Rectal smooth muscle tissue (tissue), 1 donor: Measurements from ENCODE around the gene DCAF17.

ENCODE experiments used
- H3K27ac ChIP-seq: one replicate; pipeline ENCODE4 v1.7.0; 2013; ENCODE audit warnings: low read depth, low read length, inconsistent platforms
- H3K27me3 ChIP-seq: one replicate; pipeline ENCODE4 v1.7.0; 2013; ENCODE audit warnings: low read length; ENCODE audit not compliant: control insufficient read depth, insufficient read depth
- H3K36me3 ChIP-seq: one replicate; pipeline ENCODE4 v1.7.0; 2013; ENCODE audit warnings: low read length; ENCODE audit not compliant: control insufficient read depth, insufficient read depth
- H3K4me1 ChIP-seq: one replicate; pipeline ENCODE4 v1.7.0; 2013; ENCODE audit warnings: low read length; ENCODE audit not compliant: control insufficient read depth, insufficient read depth
- H3K4me3 ChIP-seq: one replicate; pipeline ENCODE4 v1.7.0; 2013; ENCODE audit warnings: low read length
- H3K9ac ChIP-seq: one replicate; pipeline ENCODE4 v1.7.0; 2013; ENCODE audit warnings: low read length

The DCAF17 gene

GRCh38 chr2:171433763-171434012 is 338 bp upstream of the DCAF17 start, which contains the start of gene METTL8:
METTL8 (minus strand) TSS chr2:171433990; CDS start chr2:171392185, 41,805 bp downstream.
- H3K4me3 ChIP-seq: peak within 1 kb of the TSS; percentile 95
- H3K9ac ChIP-seq: peak within 1 kb of the TSS; percentile 91
- H3K36me3 ChIP-seq: no peaks in the 10 kb centered on the region
- H3K27ac ChIP-seq: peak within 1 kb of the TSS; percentile 93
- peaks cover 17% of the 10 kb centered on the region for H3K4me1 ChIP-seq
- H3K27me3 ChIP-seq: no peaks in the 10 kb centered on the region

- Histone ChIP-seq H3K9ac (no peak overlapping the region), H3K4me3 (no peak overlapping the region), H3K36me3 (no peaks in the 10 kb centered on the region), H3K27ac (no peak overlapping the region), H3K4me1 (peaks cover 11% of the 10 kb centered on the region), H3K27me3 (no peaks in the 10 kb centered on the region)
These were observed 2.3 kb downstream of the DCAF17 start for GRCh38 chr2:171436307-171436706.

DNA sequence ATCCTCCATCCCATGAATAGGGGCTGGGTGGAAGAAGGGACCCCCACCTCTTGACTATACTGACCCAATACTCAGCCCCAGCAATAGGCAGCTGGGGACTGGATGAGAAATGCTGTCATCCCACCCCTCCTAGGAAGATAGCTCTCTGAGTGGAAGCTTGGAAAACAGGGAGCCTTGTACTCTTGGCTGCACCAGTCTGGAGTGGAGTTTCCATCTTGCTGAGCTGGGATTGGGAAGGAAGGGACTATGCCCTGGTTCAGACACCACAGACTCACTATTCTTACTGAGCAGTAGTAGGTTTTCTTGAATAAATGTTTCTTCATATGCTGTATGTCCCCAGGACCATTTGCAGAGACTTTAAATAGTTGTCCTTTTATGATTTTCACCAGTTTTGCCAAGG is 7.4 kb downstream of the DCAF17 start:
- H3K4me3 ChIP-seq: no peak overlapping the region
- H3K27me3 ChIP-seq: no peaks in the 10 kb centered on the region
- H3K4me1 ChIP-seq: no peaks in the 10 kb centered on the region
- no peak overlapping the region for H3K9ac ChIP-seq
- no peak overlapping the region for H3K27ac ChIP-seq
- H3K36me3 ChIP-seq: no peaks in the 10 kb centered on the region

- H3K9ac ChIP-seq: no peak overlapping the region
- no peaks in the 10 kb centered on the region for H3K27me3 ChIP-seq
- no peaks in the 10 kb centered on the region for H3K4me1 ChIP-seq
- peaks cover 12% of the 10 kb centered on the region for H3K36me3 ChIP-seq
- no peak overlapping the region for H3K4me3 ChIP-seq
- no peak overlapping the region for H3K27ac ChIP-seq
These were observed 13.6 kb downstream of the DCAF17 start for GRCh38 chr2:171447675-171448074.

GRCh38 chr2:171451074-171451473 is 17.0 kb downstream of the DCAF17 start:
- peaks cover 12% of the 10 kb centered on the region for H3K36me3 ChIP-seq
- H3K4me3 ChIP-seq: no peak overlapping the region
- no peak overlapping the region for H3K9ac ChIP-seq
- no peaks in the 10 kb centered on the region for H3K4me1 ChIP-seq
- no peaks in the 10 kb centered on the region for H3K27me3 ChIP-seq
- no peak overlapping the region for H3K27ac ChIP-seq

DNA sequence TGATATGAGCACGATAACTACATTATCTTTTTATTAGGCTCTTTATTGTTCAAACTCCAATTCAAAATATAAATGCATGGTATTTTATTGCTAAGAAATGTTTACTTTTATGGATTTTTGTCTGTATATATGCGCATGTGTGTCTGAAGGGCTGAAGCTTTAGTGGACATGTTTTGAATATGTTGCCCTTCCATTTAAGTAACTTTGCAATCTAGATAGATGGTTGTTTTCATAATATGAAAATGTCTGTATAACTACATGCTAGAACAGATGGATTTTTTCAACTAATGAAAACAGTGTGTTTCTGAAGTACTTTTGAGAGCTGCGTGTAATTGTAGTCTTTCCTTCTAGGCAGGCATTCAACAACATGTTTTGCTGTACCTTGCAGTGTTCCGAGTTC is 18.7 kb downstream of the DCAF17 start:
- Histone ChIP-seq H3K4me1 (no peaks in the 10 kb centered on the region), H3K27me3 (no peaks in the 10 kb centered on the region), H3K27ac (no peak overlapping the region), H3K9ac (no peak overlapping the region), H3K36me3 (peaks cover 8% of the 10 kb centered on the region), H3K4me3 (no peak overlapping the region)

DNA sequence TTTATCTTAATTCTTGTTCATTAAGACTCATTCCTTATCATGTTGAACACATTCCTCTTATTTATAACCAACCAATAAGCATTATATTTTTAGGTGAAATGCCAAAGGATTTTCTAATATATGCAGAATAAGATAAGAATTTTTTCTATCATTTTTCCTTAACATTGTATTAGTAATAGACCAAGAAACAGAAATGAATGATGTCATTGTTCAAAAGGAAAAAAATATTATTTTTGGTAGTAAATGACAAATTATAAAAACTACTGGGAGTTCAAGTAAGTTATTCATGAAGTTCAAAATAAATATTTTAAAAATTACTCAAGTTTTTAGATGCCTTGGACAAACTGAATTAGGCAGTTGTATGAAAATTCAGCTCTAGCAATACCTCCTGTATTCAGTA is 25.5 kb downstream of the DCAF17 start:
- H3K27ac ChIP-seq: no peak overlapping the region
- H3K4me3 ChIP-seq: no peak overlapping the region
- no peaks in the 10 kb centered on the region for H3K27me3 ChIP-seq
- H3K9ac ChIP-seq: no peak overlapping the region
- no peaks in the 10 kb centered on the region for H3K4me1 ChIP-seq
- peaks cover 2% of the 10 kb centered on the region for H3K36me3 ChIP-seq

- Histone ChIP-seq H3K9ac (no peak overlapping the region), H3K36me3 (peaks cover 2% of the 10 kb centered on the region), H3K4me1 (no peaks in the 10 kb centered on the region), H3K27me3 (no peaks in the 10 kb centered on the region), H3K27ac (no peak overlapping the region), H3K4me3 (no peak overlapping the region)
These were observed 26.5 kb downstream of the DCAF17 start for GRCh38 chr2:171460537-171460936.

DNA sequence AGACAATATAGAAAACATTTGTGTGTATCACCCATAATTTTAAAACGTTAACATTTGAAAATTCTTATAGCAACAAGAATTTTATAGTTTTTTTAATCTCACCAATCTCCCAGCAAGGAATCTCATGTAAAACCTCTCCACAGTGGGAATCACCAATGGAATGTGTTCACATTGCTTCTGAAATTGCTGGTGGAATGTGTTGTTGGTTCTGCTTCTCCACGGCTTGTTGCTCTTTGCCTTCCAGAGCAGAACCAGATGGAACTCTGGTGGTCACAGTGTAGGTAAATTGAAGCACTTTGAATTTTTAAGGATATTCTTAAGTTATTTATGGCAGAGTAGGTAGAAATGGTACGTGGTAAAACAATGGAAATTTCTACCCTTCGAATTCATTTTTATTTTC is 35.1 kb downstream of the DCAF17 start:
- H3K36me3 ChIP-seq: peaks cover 11% of the 10 kb centered on the region
- no peak overlapping the region for H3K9ac ChIP-seq
- no peak overlapping the region for H3K4me3 ChIP-seq
- no peaks in the 10 kb centered on the region for H3K4me1 ChIP-seq
- H3K27me3 ChIP-seq: no peaks in the 10 kb centered on the region
- no peak overlapping the region for H3K27ac ChIP-seq

DNA sequence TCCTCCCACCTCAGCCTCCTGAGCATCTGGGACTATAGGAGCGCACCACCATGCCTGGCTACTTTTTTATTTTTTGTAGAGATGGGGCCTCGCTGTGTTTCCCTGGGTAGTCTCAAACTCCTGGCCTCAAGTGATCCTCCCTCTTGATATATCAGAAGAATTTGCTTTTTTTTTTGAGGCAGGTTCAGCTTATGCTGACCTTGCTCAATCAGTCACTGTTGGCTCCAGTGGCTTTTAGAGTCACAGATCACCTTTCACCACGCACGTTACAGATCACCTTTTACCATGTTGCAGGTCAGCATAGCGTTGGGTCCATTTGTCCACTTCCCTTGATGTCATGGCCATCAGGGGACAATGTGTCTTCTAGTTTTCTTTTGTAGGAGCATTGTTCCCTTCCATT is 36.1 kb downstream of the DCAF17 start:
- H3K4me3 ChIP-seq: no peak overlapping the region
- no peaks in the 10 kb centered on the region for H3K4me1 ChIP-seq
- H3K27me3 ChIP-seq: no peaks in the 10 kb centered on the region
- H3K9ac ChIP-seq: no peak overlapping the region
- peaks cover 11% of the 10 kb centered on the region for H3K36me3 ChIP-seq
- no peak overlapping the region for H3K27ac ChIP-seq

GRCh38 chr2:171475979-171476378 is 42.0 kb downstream of the DCAF17 start:
- Histone ChIP-seq H3K36me3 (peaks cover 10% of the 10 kb centered on the region), H3K27me3 (no peaks in the 10 kb centered on the region), H3K9ac (no peak overlapping the region), H3K4me3 (no peak overlapping the region), H3K4me1 (no peaks in the 10 kb centered on the region), H3K27ac (no peak overlapping the region)

DNA sequence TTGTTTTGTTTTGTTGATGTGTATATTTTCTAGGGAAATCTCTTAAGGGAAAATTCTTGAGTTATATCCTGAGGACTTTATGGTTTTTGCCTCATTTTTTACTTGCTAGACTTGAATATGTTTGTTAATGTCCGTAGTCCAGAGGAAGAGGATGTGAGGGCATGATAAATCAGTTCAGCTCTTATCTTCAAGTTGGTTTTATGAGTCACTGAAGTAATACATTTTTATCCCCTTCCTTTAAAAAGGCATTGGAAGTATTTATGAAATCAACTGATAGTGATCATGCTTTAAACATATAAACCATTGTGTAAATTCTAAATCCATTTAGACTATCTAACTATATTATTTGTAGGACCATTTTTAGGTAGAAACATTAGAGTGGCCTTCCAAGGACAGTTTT is 44.3 kb downstream of the DCAF17 start:
- Histone ChIP-seq H3K4me3 (no peak overlapping the region), H3K27me3 (no peaks in the 10 kb centered on the region), H3K36me3 (peaks cover 7% of the 10 kb centered on the region), H3K4me1 (no peaks in the 10 kb centered on the region), H3K9ac (no peak overlapping the region), H3K27ac (no peak overlapping the region)

- Histone ChIP-seq H3K27ac (no peak overlapping the region), H3K4me3 (no peak overlapping the region), H3K36me3 (peaks cover 4% of the 10 kb centered on the region), H3K27me3 (no peaks in the 10 kb centered on the region), H3K4me1 (no peaks in the 10 kb centered on the region), H3K9ac (no peak overlapping the region)
These were observed 45.3 kb downstream of the DCAF17 start for GRCh38 chr2:171479154-171479814.
